GM21576 (cell line): ENCODE results near the gene SERPINB5.
"Not testable (repeated sequence)": the region's sequence is repeated elsewhere in the genome, so short reads cannot be mapped to it uniquely, and the experiment has no call there.

Experiments
- ATAC-seq: cut with Tn5 transposase; IDR thresholded peaks from one replicate; pipeline ENCODE4 v1.9.1; 2021; ENCODE audit warnings: mild to moderate bottlenecking, moderate library complexity; ENCODE audit not compliant: unreplicated experiment

SERPINB5 gene

DNA sequence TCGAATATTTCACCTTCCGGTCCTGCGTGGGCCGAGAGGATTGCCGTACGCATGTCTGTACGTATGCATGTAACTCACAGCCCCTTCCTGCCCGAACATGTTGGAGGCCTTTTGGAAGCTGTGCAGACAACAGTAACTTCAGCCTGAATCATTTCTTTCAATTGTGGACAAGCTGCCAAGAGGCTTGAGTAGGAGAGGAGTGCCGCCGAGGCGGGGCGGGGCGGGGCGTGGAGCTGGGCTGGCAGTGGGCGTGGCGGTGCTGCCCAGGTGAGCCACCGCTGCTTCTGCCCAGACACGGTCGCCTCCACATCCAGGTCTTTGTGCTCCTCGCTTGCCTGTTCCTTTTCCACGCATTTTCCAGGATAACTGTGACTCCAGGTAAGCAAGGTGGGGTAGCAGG, at the start of gene SERPINB5:
Gene SERPINB5 (plus strand): TSS at position 291 of the 400 bp plus-strand sequence. CDS start 7,471 bp downstream, outside the sequence.
- no peak for ATAC-seq

- no peak for ATAC-seq
Measured at GRCh38 chr18:63427558-63427957, 49.2 kb upstream of the SERPINB5 start.

DNA sequence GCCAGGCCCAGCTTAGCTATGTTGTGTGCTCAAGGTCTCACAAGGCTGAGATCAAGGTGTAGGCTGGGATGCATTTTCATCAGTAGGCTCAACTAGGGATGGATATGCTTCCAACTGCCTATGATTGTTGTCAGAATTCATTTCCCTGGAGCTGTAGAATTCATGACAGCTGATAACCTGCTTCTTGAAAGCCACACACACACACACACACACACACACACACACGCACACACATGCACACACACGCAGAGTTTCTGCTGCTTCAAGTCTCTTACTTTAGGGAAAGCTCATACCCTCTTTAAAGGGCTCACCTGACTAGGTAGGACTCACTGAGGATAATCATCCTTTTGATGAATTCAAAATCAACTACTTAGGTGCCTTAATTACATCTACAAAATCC, 46.2 kb upstream of the SERPINB5 start:
- no peak for ATAC-seq

DNA sequence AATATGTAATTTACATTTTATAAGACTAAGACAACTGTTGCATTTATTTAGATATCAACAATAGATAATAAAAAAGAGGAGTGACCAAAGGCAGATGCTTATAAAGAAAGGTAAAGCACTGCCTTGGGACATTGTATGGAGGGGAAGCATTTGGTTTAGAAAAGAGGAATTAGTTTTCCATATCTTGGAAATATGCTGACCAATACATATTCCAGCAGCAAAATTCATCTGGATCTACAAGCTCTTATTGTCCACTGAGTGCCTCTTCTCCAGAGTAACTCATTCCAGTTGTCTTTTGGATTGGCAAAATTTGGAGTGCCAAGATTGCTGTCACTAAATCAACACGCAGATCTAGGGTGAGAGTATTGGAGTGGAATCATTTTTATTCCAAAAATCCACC, 45.6 kb upstream of the SERPINB5 start:
- no peak for ATAC-seq

DNA sequence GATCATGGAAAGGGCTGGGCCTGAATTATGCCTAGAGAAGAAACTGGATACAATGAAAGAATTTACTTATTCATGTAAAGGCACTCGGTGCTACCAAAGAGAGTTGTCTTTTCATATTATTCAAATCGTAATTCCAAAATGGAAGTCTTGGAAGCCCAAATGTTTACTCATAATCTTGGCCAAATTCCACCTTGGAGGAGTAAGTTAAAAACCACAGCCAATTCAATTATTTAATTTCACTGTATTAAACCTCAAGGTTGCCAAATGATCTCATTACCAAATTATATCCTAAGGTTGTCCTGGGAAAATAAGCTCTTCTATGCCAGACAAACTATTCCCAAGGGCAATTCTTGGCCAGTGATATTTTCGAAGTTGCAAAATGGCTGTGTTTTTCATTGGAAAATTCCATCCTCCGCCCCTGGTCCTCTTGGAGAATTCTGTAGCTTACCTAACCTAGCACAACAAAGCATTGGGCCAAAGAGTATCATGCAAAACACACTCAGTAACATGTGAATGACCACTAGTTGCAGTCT, 43.4 kb upstream of the SERPINB5 start:
- no peak for ATAC-seq

DNA sequence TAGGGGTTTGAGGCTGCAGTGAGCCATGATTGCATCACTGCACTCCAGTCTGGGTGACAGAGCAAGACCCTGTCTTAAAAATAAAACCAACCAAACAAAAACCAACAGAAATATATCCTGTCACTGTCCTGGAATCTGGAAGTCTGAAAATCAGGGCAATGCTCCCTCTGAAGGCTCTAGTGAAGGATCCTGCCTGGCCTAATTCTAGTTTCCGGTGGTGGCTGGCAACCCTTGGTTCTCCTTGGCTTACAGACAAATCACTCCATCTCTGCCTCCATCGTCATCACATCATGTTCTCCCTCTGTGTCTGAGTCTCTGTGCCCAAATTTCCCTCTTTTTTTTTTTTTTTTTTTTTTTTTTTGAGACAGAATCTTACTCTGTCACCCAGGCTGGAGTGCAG, 38.6 kb upstream of the SERPINB5 start:
- no peak for ATAC-seq

DNA sequence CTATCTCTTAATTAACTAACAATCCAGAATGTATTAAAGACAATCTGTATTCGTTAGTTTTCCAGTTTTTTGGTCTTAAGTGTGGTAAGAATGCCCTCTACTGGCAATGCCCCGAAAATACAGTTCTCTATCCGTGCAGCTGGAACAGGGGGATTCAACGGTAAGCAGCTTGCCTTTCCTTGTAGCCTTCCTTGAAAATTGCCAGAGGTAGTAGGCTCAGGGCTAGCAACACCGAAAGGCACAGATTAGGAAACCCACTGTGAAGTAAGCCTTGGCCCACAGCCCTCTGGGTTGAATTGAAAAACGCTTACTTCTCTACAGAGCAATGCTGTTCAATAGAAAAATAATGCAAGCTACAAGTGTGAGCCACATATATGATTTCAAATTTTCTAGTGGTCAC, 37.4 kb upstream of the SERPINB5 start:
- ATAC-seq, result no peak

GRCh38 chr18:63440219-63440618, 36.5 kb upstream of the SERPINB5 start:
- ATAC-seq, result no peak

DNA sequence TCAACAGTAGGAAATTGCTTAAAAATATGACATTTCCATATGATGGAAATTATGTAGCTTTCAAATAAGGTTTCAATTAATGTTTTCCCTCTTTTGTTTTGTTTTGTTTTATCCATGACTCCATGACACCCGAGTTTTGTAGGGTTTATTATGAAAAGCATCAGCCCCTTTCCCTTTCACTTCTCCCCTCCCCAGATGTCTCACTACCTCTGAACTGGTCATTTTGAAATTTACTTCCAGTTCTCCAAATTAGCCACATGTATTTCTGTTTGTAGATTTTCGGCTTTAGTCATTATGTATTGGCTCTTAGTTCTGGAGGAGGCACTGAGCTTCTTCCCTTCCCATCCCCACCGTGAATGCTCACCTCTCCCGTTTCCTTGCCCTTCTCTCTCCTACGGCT, 35.9 kb upstream of the SERPINB5 start:
- ATAC-seq, result no peak

GRCh38 chr18:63443829-63444228, 32.9 kb upstream of the SERPINB5 start:
- no peak for ATAC-seq

GRCh38 chr18:63444580-63444979, 32.2 kb upstream of the SERPINB5 start:
- no peak for ATAC-seq

DNA sequence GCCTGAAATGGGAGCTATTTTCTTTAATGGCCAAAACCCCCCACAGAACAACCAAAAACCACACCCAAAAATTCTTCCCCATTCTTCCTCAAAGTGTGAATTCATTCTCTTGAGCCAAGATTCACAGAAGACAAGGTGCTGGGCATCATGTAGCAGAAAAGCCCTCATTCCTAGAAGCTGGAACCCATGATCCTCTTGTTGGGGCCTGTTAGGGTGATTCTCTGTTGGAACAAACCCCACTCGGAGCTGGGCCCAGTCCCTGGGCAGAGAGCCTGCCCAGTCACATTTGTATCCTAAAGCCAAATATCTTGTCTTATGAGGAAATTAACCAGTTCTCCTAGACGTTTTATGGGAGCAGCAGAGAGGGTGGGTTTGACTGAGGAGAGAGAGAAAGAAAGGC, 31.7 kb upstream of the SERPINB5 start:
- no peak for ATAC-seq

- no peak for ATAC-seq
Measured at GRCh38 chr18:63446266-63446665, 30.5 kb upstream of the SERPINB5 start.

DNA sequence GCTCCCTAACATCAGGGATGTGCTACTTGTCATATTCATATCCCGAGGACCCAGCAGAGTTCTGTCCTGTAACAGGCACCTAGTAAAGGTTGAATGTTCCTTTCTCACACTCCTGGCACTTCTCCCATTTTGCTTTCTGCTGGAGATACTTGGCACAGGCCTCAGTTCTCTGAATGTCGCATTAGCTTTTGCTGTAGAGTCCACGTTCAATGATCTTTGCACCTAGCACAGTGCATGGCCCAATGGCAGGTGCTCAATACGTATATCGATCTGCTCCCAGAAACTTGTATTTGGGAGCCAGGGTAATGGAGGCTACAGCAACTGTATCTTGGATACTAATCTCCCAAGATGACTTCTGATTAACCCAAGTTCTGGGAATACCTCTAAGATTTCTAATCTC, 29.7 kb upstream of the SERPINB5 start:
- ATAC-seq, result no peak

DNA sequence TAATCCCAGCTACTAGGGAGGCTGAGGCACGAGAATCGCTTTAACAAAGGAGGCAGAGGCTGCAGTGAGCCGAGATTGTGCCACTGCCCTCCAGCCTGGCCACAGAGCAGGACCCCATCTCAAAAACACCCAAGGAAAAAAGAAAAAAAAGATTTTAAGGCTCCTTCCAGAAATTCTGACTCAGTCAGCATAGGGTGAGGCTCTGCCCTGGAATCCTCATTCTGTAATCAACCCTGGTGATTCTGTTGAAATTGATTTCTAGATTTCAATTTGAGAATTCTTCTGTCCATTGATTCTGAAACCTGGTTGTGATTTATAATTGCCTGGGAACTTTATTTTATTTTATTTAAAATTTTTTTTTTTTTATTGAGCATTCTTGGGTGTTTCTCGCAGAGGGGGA, 27.3 kb upstream of the SERPINB5 start:
- no peak for ATAC-seq

DNA sequence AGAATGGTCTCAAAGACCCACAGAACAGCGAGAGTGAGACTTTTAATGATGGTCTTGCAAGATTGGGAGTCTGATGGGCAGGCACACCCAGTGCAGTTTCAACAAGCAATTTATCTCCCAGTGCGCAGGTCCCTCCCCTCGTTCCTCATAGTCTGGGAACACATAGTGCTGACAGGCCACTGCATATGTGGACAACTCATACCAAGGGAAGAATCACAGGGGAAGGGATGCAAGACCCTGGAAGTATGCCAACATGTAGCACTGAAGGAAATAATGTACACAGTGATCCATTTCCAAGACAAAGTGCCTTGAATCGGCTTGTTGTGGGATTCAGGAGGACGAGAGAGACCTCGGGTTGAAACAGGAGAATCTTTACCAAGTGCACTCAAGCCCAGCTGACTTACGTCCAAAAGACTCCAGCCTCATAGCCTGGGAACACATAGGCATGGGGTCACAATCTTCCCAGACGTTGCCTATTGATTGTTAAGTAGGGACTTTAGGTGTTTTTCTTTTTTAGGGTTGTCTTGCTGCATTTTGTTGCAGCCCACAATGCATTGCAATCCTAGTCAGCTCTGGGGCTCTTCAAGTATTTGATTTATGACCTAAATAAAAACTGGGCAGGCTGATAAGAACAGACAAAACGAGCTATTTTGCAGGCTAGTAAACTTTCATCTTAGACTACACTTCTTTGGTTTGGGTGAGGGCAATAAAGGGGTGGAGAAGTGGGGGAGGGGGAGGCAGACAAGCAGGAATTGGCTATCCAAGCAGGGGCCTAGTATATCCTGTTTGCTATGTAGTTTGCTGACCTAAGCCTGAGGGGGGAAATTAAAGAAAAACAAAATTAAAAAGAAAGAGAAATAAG, 24.7 kb upstream of the SERPINB5 start:
- no peak for ATAC-seq

GRCh38 chr18:63452751-63453150, 24.0 kb upstream of the SERPINB5 start:
- not testable (repeated sequence) for ATAC-seq

DNA sequence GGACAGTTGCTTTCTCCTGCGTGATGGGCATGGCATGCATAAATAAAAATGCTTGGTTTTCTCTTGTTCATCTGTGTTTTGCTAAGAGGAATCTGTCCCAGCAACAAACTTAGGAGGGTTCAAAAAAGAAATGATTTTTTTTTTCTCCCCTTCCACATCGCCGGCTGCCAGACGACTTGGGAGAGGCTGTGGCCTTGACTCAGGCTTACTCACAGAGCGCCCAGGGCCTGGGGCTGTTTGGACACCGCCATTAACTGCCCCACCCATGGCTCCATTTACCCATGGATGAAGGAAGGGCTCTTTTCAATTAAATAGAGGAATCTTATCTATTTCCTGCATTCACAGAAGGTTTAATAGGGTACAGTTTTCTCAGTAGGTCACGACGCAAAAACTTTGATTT, 22.3 kb upstream of the SERPINB5 start:
- no peak for ATAC-seq

DNA sequence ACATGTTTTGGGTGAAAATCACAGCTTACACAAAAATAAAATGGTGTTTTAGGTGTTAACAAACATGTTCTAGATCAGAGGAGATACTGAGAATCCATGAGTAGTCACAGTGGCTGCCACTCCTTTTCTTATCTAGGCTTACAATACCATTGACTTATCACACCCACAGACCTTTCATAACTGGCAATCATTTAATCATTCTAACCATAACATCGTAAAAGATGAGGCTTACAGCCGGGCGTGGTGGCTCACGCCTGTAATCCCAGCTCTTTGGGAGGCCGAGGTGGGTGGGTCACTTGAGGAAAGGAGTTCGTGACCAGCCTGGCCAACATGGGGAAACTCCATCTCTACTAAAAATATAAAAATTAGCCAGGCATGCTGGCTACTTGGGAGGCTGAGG, 18.8 kb upstream of the SERPINB5 start:
- no peak for ATAC-seq

DNA sequence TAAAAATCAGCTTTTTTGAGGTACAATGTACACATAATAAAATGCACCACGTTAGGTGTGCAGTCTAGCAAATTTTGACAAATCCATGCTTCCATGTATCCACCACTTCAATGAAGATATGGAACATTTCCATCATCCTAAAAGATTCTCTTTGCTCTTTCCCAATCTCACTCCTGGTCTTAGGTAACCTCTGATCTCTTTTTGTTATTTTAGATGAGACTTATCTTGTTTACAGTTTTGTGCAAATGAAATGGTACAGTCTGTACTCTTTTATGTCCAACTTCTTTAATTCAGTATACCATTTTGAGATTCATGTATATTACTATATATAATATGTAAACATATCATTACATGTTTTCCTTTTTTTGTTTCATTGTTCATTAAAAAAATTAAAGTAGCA, 16.3 kb upstream of the SERPINB5 start:
- no peak for ATAC-seq

- ATAC-seq, result no peak
Measured at GRCh38 chr18:63464434-63464833, 12.3 kb upstream of the SERPINB5 start.

DNA sequence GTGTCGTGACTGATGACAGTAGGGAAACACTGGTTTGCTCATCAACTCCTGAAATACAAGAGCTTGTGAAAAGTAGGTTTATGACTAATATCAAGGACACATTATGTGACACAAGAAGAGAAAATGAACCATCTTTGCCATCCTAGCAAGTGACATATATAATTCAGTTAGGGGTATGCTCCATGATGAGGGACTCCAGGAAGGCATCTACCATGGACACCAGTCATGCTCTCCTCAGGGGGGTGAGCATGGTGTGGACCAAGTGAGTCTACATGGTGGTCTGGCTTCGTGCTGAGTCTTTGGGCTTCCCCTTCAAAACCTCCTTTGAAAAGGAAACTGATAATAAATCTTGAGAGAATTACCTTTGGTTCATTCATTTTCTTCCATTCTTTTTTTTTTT, 11.7 kb upstream of the SERPINB5 start:
- no peak for ATAC-seq

DNA sequence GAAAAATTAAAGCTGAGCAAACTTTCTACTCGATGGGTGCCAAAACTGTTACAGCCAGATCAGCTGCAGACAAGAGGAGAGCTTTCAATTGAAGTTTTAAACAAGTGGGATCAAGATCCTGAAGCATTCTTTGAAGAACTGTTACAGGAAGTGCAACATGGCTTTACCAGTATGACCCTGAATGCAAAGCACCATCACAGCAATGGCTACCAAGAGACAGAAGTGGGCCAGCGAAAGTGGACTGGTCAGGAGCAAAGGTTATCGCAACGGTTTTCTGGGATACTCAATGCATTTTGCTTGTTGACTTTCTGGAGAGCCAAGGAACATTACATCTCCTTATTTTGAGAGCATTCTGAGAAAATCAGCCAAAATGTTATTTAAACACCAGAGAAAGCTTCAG, 9.1 kb upstream of the SERPINB5 start:
- ATAC-seq, result no peak
